Mucosa of gallbladder (tissue), 1 donor: ENCODE results near the gene GLI3. TPM values are rescaled to one million over a fixed set of nuclear protein-coding genes. Genes with fewer than 3 reads are reported as not detected.

Source experiments
- DNase-seq: peaks from one replicate; pipeline ENCODE4 v3.0.0-alpha.2; 2020; ENCODE audit warnings: low spot score
- total RNA-seq: library from RNA; stranded (reverse); gene quantifications from one replicate; pipeline ENCODE4 v1.2.1, GENCODE V29; 2021
- donor health status: DM: no; HTN: no; CAD: no.

Gene GLI3
- total RNA-seq, 1 donor from 2014 or later = 9.8 TPM

- DNase-seq = no peak
These were observed 308.2 kb downstream of the GLI3 start for GRCh38 chr7:41928781-41929180.

GRCh38 chr7:41928166-41928565 lies 308.8 kb downstream of the GLI3 start:
- DNase-seq = no peak

GRCh38 chr7:41927380-41927779 lies 309.6 kb downstream of the GLI3 start:
- no peak for DNase-seq

- DNase-seq = no peak
These were observed 311.1 kb downstream of the GLI3 start for GRCh38 chr7:41925946-41926345.

GRCh38 chr7:41924796-41925195 lies 312.2 kb downstream of the GLI3 start:
- DNase-seq = no peak

- no peak for DNase-seq
These were observed 314.6 kb downstream of the GLI3 start for GRCh38 chr7:41922373-41922772.

GRCh38 chr7:41921453-41921981 lies 315.5 kb downstream of the GLI3 start:
- DNase-seq = no peak

GRCh38 chr7:41918597-41918996 lies 318.4 kb downstream of the GLI3 start:
- DNase-seq = no peak

GRCh38 chr7:41916450-41916927 lies 320.5 kb downstream of the GLI3 start:
- no peak for DNase-seq

GRCh38 chr7:41915871-41916270 lies 321.1 kb downstream of the GLI3 start:
- no peak for DNase-seq

- DNase-seq = no peak
These were observed 324.0 kb downstream of the GLI3 start for GRCh38 chr7:41912851-41913567.

- DNase-seq = no peak
These were observed 324.6 kb downstream of the GLI3 start for GRCh38 chr7:41912426-41912825.

- DNase-seq = no peak
These were observed 325.2 kb downstream of the GLI3 start for GRCh38 chr7:41911792-41912191.
